GM23338 (cell line): Measurements from ENCODE around the gene AKAP8L. TPM values are rescaled to one million over a fixed set of nuclear protein-coding genes. Genes with fewer than 3 reads are reported as not detected.

Experiments
- ATAC-seq: fragments of 200-7000 bp; cut with Tn5 transposase; 3 replicates; pipeline ENCODE4 v1.9.1; 2020
- DNase-seq: peaks from one replicate; pipeline ENCODE4 v3.0.0-alpha.2; 2015; ENCODE audit warnings: low spot score
- H2AFZ ChIP-seq: fragments of 200-600 bp; sonication (generic); 2 replicates; pipeline ENCODE4 v1.8.0; 2016; ENCODE audit warnings: antibody characterized with exemption, mild to moderate bottlenecking, moderate library complexity
- H3F3A ChIP-seq: fragments of 200-600 bp; sonication (generic); replicated peaks from 2 replicates; pipeline ENCODE4 v1.8.0; 2017; ENCODE audit warnings: antibody characterized with exemption, mixed run types, low read depth
- H3K27ac ChIP-seq: fragments of 200-600 bp; sonication (generic); 2 replicates; pipeline ENCODE4 v1.6.1; 2016; ENCODE audit warnings: low read depth
- H3K27me3 ChIP-seq: fragments of 200-600 bp; sonication (generic); 2 replicates; pipeline ENCODE4 v1.8.0; 2016; ENCODE audit warnings: mild to moderate bottlenecking, mixed run types, moderate library complexity; ENCODE audit not compliant: insufficient read depth
- H3K36me3 ChIP-seq: fragments of 200-600 bp; sonication (generic); 2 replicates; pipeline ENCODE4 v1.8.0; 2016; ENCODE audit warnings: mild to moderate bottlenecking; ENCODE audit not compliant: insufficient read depth
- H3K4me1 ChIP-seq: fragments of 200-600 bp; sonication (generic); 2 replicates; pipeline ENCODE4 v1.8.0; 2016; ENCODE audit warnings: mild to moderate bottlenecking, moderate library complexity; ENCODE audit not compliant: insufficient read depth
- H3K4me2 ChIP-seq: fragments of 200-600 bp; sonication (generic); 2 replicates; pipeline ENCODE4 v1.7.1; 2017; ENCODE audit warnings: mixed run types
- H3K4me3 ChIP-seq: fragments of 200-600 bp; sonication (generic); 2 replicates; pipeline ENCODE4 v1.6.1; 2016; ENCODE audit warnings: mixed run types
- H3K79me2 ChIP-seq: fragments of 200-600 bp; sonication (generic); replicated peaks from 2 replicates; pipeline ENCODE4 v1.8.0; 2017; ENCODE audit warnings: mild to moderate bottlenecking; ENCODE audit not compliant: insufficient read depth
- H3K9me2 ChIP-seq: fragments of 200-600 bp; sonication (generic); 2 replicates; pipeline ENCODE4 v1.8.0; 2017; ENCODE audit not compliant: insufficient read depth
- H4K20me1 ChIP-seq: fragments of 200-600 bp; sonication (generic); replicated peaks from 2 replicates; pipeline ENCODE4 v1.8.0; 2017; ENCODE audit warnings: mild to moderate bottlenecking; ENCODE audit not compliant: insufficient read depth
- H3K27ac Mint-ChIP-seq: 2 replicates; pipeline ENCODE4 v1.8.0; 2020; ENCODE audit warnings: inconsistent platforms, mild to moderate bottlenecking, moderate library complexity, mixed read lengths
- H3K27me3 Mint-ChIP-seq: 3 replicates; pipeline ENCODE4 v1.8.0; 2022; ENCODE audit warnings: low read depth, mild to moderate bottlenecking, moderate library complexity, mixed read lengths, inconsistent platforms; ENCODE audit not compliant: insufficient read depth, poor library complexity
- H3K36me3 Mint-ChIP-seq: 3 replicates; pipeline ENCODE4 v1.8.0; 2021; ENCODE audit warnings: low read depth, mild to moderate bottlenecking, inconsistent platforms, moderate library complexity, mixed read lengths
- H3K4me1 Mint-ChIP-seq: 3 replicates; pipeline ENCODE4 v1.8.0; 2020; ENCODE audit warnings: mild to moderate bottlenecking, inconsistent platforms, mixed read lengths
- H3K4me3 Mint-ChIP-seq: 3 replicates; pipeline ENCODE4 v1.8.0; 2021; ENCODE audit warnings: moderate library complexity, mild to moderate bottlenecking, inconsistent platforms, mixed read lengths
- H3K9me3 Mint-ChIP-seq: 3 replicates; pipeline ENCODE4 v1.8.0; 2020; ENCODE audit warnings: moderate library complexity, mild to moderate bottlenecking, inconsistent platforms, mixed read lengths
- JUNB ChIP-seq: IDR thresholded peaks from one replicate; pipeline ENCODE4 v1.6.1; 2016; ENCODE audit warnings: antibody characterized with exemption; ENCODE audit not compliant: unreplicated experiment
- NANOG ChIP-seq: IDR thresholded peaks from 2 replicates; pipeline ENCODE4 v1.6.1; 2016; ENCODE audit warnings: antibody characterized with exemption, borderline replicate concordance
- ZNF114 ChIP-seq: fragments of 250-450 bp; sonication (Bioruptor Pico); IDR thresholded peaks from 2 replicates; pipeline ENCODE4 v1.5.0; 2020; ENCODE audit warnings: mild to moderate bottlenecking, moderate library complexity
- ZNF331 ChIP-seq: fragments of 250-450 bp; sonication (Bioruptor Pico); IDR thresholded peaks from 2 replicates; pipeline ENCODE4 v1.5.0; 2020; ENCODE audit warnings: low read depth, mild to moderate bottlenecking, moderate library complexity
- polyA plus RNA-seq: library from polyadenylated mRNA; unstranded; fragments of >200 nt; fragmentation: Nextera tagmentation; extraction: Ambion mirVana; gene quantifications from 2 replicates; pipeline ENCODE4 v1.2.1, GENCODE V29; 2016
- total RNA-seq: library from RNA; depleted of rRNA; stranded (reverse); fragments of >200 nt; shearing (Covaris generic); gene quantifications from 2 replicates; pipeline ENCODE4 v1.2.3, GENCODE V29; 2014
- TF ChIP-seq, protein P1 (sequence below): fragments of 250-450 bp; sonication (Bioruptor Pico); IDR thresholded peaks from 2 replicates; pipeline ENCODE4 v1.5.0; 2020; ENCODE audit warnings: mild to moderate bottlenecking, moderate library complexity
- TF ChIP-seq, protein P2 (sequence below): IDR thresholded peaks from 2 replicates; pipeline ENCODE4 v1.6.1; 2016; ENCODE audit warnings: antibody characterized with exemption
- TF ChIP-seq, protein P3 (sequence below): IDR thresholded peaks from one replicate; pipeline ENCODE4 v1.6.1; 2018; ENCODE audit warnings: antibody characterized with exemption; ENCODE audit not compliant: unreplicated experiment

The AKAP8L gene
- total and polyA plus RNA-seq, 2 experiments from 2014 or later: 78.8 to 165 TPM

DNA sequence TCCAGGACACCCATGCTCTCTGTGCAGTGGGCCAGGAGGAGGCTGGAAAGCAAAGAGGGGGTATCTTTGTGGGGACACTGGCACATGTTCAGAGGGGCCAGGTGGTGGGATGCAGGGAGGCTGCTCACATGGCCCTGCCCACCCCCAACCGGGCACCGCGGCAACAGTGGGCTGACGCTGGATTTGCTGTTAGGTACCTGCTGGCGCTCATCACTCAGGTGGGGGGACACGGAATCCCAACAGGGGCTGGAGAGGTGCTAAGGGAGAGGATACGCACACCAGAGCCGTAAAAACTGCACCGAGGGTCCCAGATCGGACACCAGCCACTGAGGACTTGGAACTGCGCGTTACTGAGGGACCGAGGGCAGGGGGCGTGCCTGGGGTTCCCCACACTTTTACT, 19.2 kb downstream of the AKAP8L start:
- no peak overlapping the region for H3K4me3 Mint-ChIP-seq
- no peaks in the 10 kb centered on the region for H3K27me3 ChIP-seq
- no peak overlapping the region for H2AFZ ChIP-seq
- H3K9me2 ChIP-seq: no peaks in the 10 kb centered on the region
- no peak for TF ChIP-seq JUNB
- TF ChIP-seq, protein P1, sequence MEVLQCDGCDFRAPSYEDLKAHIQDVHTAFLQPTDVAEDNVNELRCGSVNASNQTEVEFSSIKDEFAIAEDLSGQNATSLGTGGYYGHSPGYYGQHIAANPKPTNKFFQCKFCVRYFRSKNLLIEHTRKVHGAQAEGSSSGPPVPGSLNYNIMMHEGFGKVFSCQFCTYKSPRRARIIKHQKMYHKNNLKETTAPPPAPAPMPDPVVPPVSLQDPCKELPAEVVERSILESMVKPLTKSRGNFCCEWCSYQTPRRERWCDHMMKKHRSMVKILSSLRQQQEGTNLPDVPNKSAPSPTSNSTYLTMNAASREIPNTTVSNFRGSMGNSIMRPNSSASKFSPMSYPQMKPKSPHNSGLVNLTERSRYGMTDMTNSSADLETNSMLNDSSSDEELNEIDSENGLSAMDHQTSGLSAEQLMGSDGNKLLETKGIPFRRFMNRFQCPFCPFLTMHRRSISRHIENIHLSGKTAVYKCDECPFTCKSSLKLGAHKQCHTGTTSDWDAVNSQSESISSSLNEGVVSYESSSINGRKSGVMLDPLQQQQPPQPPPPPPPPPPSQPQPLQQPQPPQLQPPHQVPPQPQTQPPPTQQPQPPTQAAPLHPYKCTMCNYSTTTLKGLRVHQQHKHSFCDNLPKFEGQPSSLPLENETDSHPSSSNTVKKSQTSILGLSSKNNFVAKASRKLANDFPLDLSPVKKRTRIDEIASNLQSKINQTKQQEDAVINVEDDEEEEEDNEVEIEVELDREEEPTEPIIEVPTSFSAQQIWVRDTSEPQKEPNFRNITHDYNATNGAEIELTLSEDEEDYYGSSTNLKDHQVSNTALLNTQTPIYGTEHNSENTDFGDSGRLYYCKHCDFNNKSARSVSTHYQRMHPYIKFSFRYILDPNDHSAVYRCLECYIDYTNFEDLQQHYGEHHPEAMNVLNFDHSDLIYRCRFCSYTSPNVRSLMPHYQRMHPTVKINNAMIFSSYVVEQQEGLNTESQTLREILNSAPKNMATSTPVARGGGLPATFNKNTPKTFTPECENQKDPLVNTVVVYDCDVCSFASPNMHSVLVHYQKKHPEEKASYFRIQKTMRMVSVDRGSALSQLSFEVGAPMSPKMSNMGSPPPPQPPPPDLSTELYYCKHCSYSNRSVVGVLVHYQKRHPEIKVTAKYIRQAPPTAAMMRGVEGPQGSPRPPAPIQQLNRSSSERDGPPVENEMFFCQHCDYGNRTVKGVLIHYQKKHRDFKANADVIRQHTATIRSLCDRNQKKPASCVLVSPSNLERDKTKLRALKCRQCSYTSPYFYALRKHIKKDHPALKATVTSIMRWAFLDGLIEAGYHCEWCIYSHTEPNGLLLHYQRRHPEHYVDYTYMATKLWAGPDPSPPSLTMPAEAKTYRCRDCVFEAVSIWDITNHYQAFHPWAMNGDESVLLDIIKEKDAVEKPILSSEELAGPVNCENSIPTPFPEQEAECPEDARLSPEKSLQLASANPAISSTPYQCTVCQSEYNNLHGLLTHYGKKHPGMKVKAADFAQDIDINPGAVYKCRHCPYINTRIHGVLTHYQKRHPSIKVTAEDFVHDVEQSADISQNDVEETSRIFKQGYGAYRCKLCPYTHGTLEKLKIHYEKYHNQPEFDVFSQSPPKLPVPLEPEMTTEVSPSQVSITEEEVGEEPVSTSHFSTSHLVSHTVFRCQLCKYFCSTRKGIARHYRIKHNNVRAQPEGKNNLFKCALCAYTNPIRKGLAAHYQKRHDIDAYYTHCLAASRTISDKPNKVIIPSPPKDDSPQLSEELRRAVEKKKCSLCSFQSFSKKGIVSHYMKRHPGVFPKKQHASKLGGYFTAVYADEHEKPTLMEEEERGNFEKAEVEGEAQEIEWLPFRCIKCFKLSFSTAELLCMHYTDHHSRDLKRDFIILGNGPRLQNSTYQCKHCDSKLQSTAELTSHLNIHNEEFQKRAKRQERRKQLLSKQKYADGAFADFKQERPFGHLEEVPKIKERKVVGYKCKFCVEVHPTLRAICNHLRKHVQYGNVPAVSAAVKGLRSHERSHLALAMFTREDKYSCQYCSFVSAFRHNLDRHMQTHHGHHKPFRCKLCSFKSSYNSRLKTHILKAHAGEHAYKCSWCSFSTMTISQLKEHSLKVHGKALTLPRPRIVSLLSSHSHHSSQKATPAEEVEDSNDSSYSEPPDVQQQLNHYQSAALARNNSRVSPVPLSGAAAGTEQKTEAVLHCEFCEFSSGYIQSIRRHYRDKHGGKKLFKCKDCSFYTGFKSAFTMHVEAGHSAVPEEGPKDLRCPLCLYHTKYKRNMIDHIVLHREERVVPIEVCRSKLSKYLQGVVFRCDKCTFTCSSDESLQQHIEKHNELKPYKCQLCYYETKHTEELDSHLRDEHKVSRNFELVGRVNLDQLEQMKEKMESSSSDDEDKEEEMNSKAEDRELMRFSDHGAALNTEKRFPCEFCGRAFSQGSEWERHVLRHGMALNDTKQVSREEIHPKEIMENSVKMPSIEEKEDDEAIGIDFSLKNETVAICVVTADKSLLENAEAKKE: no peak
- TF ChIP-seq, protein P2, sequence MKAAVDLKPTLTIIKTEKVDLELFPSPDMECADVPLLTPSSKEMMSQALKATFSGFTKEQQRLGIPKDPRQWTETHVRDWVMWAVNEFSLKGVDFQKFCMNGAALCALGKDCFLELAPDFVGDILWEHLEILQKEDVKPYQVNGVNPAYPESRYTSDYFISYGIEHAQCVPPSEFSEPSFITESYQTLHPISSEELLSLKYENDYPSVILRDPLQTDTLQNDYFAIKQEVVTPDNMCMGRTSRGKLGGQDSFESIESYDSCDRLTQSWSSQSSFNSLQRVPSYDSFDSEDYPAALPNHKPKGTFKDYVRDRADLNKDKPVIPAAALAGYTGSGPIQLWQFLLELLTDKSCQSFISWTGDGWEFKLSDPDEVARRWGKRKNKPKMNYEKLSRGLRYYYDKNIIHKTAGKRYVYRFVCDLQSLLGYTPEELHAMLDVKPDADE: no peak
- ATAC-seq (no peak), DNase-seq (no peak)
- H4K20me1 ChIP-seq: peaks cover 23% of the 10 kb centered on the region
- no peak overlapping the region for H3K4me2 ChIP-seq
- H3K4me1 ChIP-seq: no peaks in the 10 kb centered on the region
- no peaks in the 10 kb centered on the region; the same call in 2 of the 3 replicates for H3K9me3 Mint-ChIP-seq
- H3K27ac Mint-ChIP-seq: no peak overlapping the region
- H3K36me3 ChIP-seq: peaks cover 6% of the 10 kb centered on the region
- H3K27ac ChIP-seq: no peak overlapping the region
- 0 out of 2 replicates have a peak, but pooled peaks cover 5% of the 10 kb centered on the region for H3F3A ChIP-seq
- peaks cover 61% of the 10 kb centered on the region for H3K36me3 Mint-ChIP-seq
- peaks cover 37% of the 10 kb centered on the region for H3K79me2 ChIP-seq
- peaks cover 3% of the 10 kb centered on the region; the same call in 1 of the 3 replicates for H3K4me1 Mint-ChIP-seq
- H3K4me3 ChIP-seq: no peak overlapping the region
- H3K27me3 Mint-ChIP-seq: peaks cover 5% of the 10 kb centered on the region

DNA sequence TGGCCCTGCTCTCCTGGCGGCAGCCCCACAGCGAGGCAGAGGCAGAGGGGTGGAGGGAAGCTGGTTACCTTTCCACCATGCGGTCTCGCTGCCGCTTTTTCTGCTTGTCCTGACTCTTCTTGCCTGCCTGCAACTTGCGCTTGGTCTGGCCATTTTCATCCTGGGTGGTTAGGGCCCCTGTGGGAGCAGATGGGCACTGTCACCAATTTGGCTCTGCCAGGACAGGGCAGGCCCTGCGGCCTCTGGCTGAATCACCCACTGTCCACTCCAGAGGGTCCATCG, 19.6 kb downstream of the AKAP8L start:
- no peak overlapping the region for H3K4me3 Mint-ChIP-seq
- Histone ChIP-seq H3K36me3 (peaks cover 6% of the 10 kb centered on the region), H3K4me2 (no peak overlapping the region), H3F3A (0 out of 2 replicates have a peak, but pooled peaks cover 5% of the 10 kb centered on the region), H3K27ac (no peak overlapping the region), H3K79me2 (peaks cover 36% of the 10 kb centered on the region), H3K9me2 (no peaks in the 10 kb centered on the region), H3K27me3 (no peaks in the 10 kb centered on the region), H2AFZ (no peak overlapping the region), H3K4me1 (no peaks in the 10 kb centered on the region), H3K4me3 (no peak overlapping the region), H4K20me1 (peaks cover 19% of the 10 kb centered on the region)
- H3K27me3 Mint-ChIP-seq: peaks cover 5% of the 10 kb centered on the region
- ATAC-seq (no peak), DNase-seq (no peak)
- H3K9me3 Mint-ChIP-seq: no peaks in the 10 kb centered on the region; the same call in 1 of the 3 replicates
- 0 out of 3 replicates have a peak, but pooled peaks cover 3% of the 10 kb centered on the region for H3K4me1 Mint-ChIP-seq
- H3K36me3 Mint-ChIP-seq: peaks cover 64% of the 10 kb centered on the region
- TF ChIP-seq ZNF331 (CRISPR knock-in tag) (no peak), ZNF114 (no peak), NANOG (no peak)
- TF ChIP-seq, protein P3, sequence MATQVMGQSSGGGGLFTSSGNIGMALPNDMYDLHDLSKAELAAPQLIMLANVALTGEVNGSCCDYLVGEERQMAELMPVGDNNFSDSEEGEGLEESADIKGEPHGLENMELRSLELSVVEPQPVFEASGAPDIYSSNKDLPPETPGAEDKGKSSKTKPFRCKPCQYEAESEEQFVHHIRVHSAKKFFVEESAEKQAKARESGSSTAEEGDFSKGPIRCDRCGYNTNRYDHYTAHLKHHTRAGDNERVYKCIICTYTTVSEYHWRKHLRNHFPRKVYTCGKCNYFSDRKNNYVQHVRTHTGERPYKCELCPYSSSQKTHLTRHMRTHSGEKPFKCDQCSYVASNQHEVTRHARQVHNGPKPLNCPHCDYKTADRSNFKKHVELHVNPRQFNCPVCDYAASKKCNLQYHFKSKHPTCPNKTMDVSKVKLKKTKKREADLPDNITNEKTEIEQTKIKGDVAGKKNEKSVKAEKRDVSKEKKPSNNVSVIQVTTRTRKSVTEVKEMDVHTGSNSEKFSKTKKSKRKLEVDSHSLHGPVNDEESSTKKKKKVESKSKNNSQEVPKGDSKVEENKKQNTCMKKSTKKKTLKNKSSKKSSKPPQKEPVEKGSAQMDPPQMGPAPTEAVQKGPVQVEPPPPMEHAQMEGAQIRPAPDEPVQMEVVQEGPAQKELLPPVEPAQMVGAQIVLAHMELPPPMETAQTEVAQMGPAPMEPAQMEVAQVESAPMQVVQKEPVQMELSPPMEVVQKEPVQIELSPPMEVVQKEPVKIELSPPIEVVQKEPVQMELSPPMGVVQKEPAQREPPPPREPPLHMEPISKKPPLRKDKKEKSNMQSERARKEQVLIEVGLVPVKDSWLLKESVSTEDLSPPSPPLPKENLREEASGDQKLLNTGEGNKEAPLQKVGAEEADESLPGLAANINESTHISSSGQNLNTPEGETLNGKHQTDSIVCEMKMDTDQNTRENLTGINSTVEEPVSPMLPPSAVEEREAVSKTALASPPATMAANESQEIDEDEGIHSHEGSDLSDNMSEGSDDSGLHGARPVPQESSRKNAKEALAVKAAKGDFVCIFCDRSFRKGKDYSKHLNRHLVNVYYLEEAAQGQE: no peak
- TF ChIP-seq, protein P2: no peak
- no peak overlapping the region for H3K27ac Mint-ChIP-seq
